ENCODE results near the gene IL6ST.

Gene IL6ST

GRCh38 chr5:55934720-55935119 lies 60.0 kb downstream of the IL6ST start:
- Histone ChIP-seq H3K27me3 (replicated peaks; ENCODE audit: control insufficient read depth, insufficient read depth, low read length, poor library complexity, severe bottlenecking) (no peaks in the 10 kb centered on the region), H3K36me3 (ENCODE audit: control insufficient read depth, insufficient read depth, low read length) (peaks cover 4% of the 10 kb centered on the region), H3K27ac (ENCODE audit: insufficient read depth, low read length, poor library complexity, severe bottlenecking) (no peak overlapping the region), H3K4me3 (ENCODE audit: insufficient read depth, low read depth, low read length, poor library complexity, severe bottlenecking) (no peak overlapping the region), H3K9me3 (ENCODE audit: control insufficient read depth, low read length) (no peaks in the 10 kb centered on the region), H3K4me1 (ENCODE audit: control insufficient read depth, insufficient read depth, low read length, poor library complexity, severe bottlenecking) (no peaks in the 10 kb centered on the region)
- DNase-seq, result no peak

GRCh38 chr5:55934115-55934613 lies 60.6 kb downstream of the IL6ST start:
- H3K9me3 ChIP-seq (ENCODE audit: control insufficient read depth, low read length), result no peaks in the 10 kb centered on the region

GRCh38 chr5:55933377-55934114 lies 61.2 kb downstream of the IL6ST start:
- no peak for DNase-seq
- H3K27me3 ChIP-seq (replicated peaks; ENCODE audit: control insufficient read depth, insufficient read depth, low read length, poor library complexity, severe bottlenecking), result no peaks in the 10 kb centered on the region
- no peaks in the 10 kb centered on the region for H3K4me1 ChIP-seq (ENCODE audit: control insufficient read depth, insufficient read depth, low read length, poor library complexity, severe bottlenecking)
- no peak overlapping the region for H3K4me3 ChIP-seq (ENCODE audit: insufficient read depth, low read depth, low read length, poor library complexity, severe bottlenecking)
- peaks cover 4% of the 10 kb centered on the region for H3K36me3 ChIP-seq (ENCODE audit: control insufficient read depth, insufficient read depth, low read length)
- H3K27ac ChIP-seq (ENCODE audit: insufficient read depth, low read length, poor library complexity, severe bottlenecking), result no peak overlapping the region
- no peaks in the 10 kb centered on the region for H3K9me3 ChIP-seq (ENCODE audit: control insufficient read depth, low read length)

More at GRCh38 chr5:55934115-55934613, 60.6 kb downstream of the IL6ST start:
- peaks cover 4% of the 10 kb centered on the region for H3K36me3 ChIP-seq (ENCODE audit: control insufficient read depth, insufficient read depth, low read length)
- DNase-seq, result no peak
- H3K4me3 ChIP-seq (ENCODE audit: insufficient read depth, low read depth, low read length, poor library complexity, severe bottlenecking), result no peak overlapping the region
- H3K4me1 ChIP-seq (ENCODE audit: control insufficient read depth, insufficient read depth, low read length, poor library complexity, severe bottlenecking), result no peaks in the 10 kb centered on the region
- no peak overlapping the region for H3K27ac ChIP-seq (ENCODE audit: insufficient read depth, low read length, poor library complexity, severe bottlenecking)
- H3K27me3 ChIP-seq (replicated peaks; ENCODE audit: control insufficient read depth, insufficient read depth, low read length, poor library complexity, severe bottlenecking), result no peaks in the 10 kb centered on the region

GRCh38 chr5:55932700-55933099 lies 62.1 kb downstream of the IL6ST start:
- H3K4me3 ChIP-seq (ENCODE audit: insufficient read depth, low read depth, low read length, poor library complexity, severe bottlenecking), result no peak overlapping the region
- no peaks in the 10 kb centered on the region for H3K4me1 ChIP-seq (ENCODE audit: control insufficient read depth, insufficient read depth, low read length, poor library complexity, severe bottlenecking)
- no peaks in the 10 kb centered on the region for H3K27me3 ChIP-seq (replicated peaks; ENCODE audit: control insufficient read depth, insufficient read depth, low read length, poor library complexity, severe bottlenecking)
- no peaks in the 10 kb centered on the region for H3K9me3 ChIP-seq (ENCODE audit: control insufficient read depth, low read length)
- DNase-seq, result no peak
- peaks cover 4% of the 10 kb centered on the region for H3K36me3 ChIP-seq (ENCODE audit: control insufficient read depth, insufficient read depth, low read length)
- H3K27ac ChIP-seq (ENCODE audit: insufficient read depth, low read length, poor library complexity, severe bottlenecking), result no peak overlapping the region

GRCh38 chr5:55929020-55929799 lies 65.6 kb downstream of the IL6ST start:
- Histone ChIP-seq H3K4me3 (ENCODE audit: insufficient read depth, low read depth, low read length, poor library complexity, severe bottlenecking) (no peak overlapping the region), H3K9me3 (ENCODE audit: control insufficient read depth, low read length) (no peaks in the 10 kb centered on the region), H3K27me3 (replicated peaks; ENCODE audit: control insufficient read depth, insufficient read depth, low read length, poor library complexity, severe bottlenecking) (no peaks in the 10 kb centered on the region), H3K4me1 (ENCODE audit: control insufficient read depth, insufficient read depth, low read length, poor library complexity, severe bottlenecking) (no peaks in the 10 kb centered on the region), H3K27ac (ENCODE audit: insufficient read depth, low read length, poor library complexity, severe bottlenecking) (no peak overlapping the region), H3K36me3 (ENCODE audit: control insufficient read depth, insufficient read depth, low read length) (no peaks in the 10 kb centered on the region)
- DNase-seq, result no peak

GRCh38 chr5:55927861-55928655 lies 66.7 kb downstream of the IL6ST start:
- H3K9me3 ChIP-seq (ENCODE audit: control insufficient read depth, low read length), result no peaks in the 10 kb centered on the region
- no peaks in the 10 kb centered on the region for H3K27me3 ChIP-seq (replicated peaks; ENCODE audit: control insufficient read depth, insufficient read depth, low read length, poor library complexity, severe bottlenecking)
- no peaks in the 10 kb centered on the region for H3K36me3 ChIP-seq (ENCODE audit: control insufficient read depth, insufficient read depth, low read length)
- H3K27ac ChIP-seq (ENCODE audit: insufficient read depth, low read length, poor library complexity, severe bottlenecking), result no peak overlapping the region
- no peak overlapping the region for H3K4me3 ChIP-seq (ENCODE audit: insufficient read depth, low read depth, low read length, poor library complexity, severe bottlenecking)
- no peak for DNase-seq
- H3K4me1 ChIP-seq (ENCODE audit: control insufficient read depth, insufficient read depth, low read length, poor library complexity, severe bottlenecking), result no peaks in the 10 kb centered on the region

- no peaks in the 10 kb centered on the region for H3K9me3 ChIP-seq (ENCODE audit: control insufficient read depth, low read length)
- H3K27ac ChIP-seq (ENCODE audit: insufficient read depth, low read length, poor library complexity, severe bottlenecking), result no peak overlapping the region
- H3K27me3 ChIP-seq (replicated peaks; ENCODE audit: control insufficient read depth, insufficient read depth, low read length, poor library complexity, severe bottlenecking), result no peaks in the 10 kb centered on the region
- no peak for DNase-seq
- H3K4me1 ChIP-seq (ENCODE audit: control insufficient read depth, insufficient read depth, low read length, poor library complexity, severe bottlenecking), result peaks cover 4% of the 10 kb centered on the region
- no peaks in the 10 kb centered on the region for H3K36me3 ChIP-seq (ENCODE audit: control insufficient read depth, insufficient read depth, low read length)
- no peak overlapping the region for H3K4me3 ChIP-seq (ENCODE audit: insufficient read depth, low read depth, low read length, poor library complexity, severe bottlenecking)
These were observed 68.3 kb downstream of the IL6ST start for GRCh38 chr5:55926476-55926875.

- Histone ChIP-seq H3K27me3 (replicated peaks; ENCODE audit: control insufficient read depth, insufficient read depth, low read length, poor library complexity, severe bottlenecking) (no peaks in the 10 kb centered on the region), H3K36me3 (ENCODE audit: control insufficient read depth, insufficient read depth, low read length) (no peaks in the 10 kb centered on the region), H3K27ac (ENCODE audit: insufficient read depth, low read length, poor library complexity, severe bottlenecking) (no peak overlapping the region), H3K4me3 (ENCODE audit: insufficient read depth, low read depth, low read length, poor library complexity, severe bottlenecking) (no peak overlapping the region), H3K4me1 (ENCODE audit: control insufficient read depth, insufficient read depth, low read length, poor library complexity, severe bottlenecking) (peaks cover 4% of the 10 kb centered on the region), H3K9me3 (ENCODE audit: control insufficient read depth, low read length) (no peaks in the 10 kb centered on the region)
- no peak for DNase-seq
These were observed 69.1 kb downstream of the IL6ST start for GRCh38 chr5:55925712-55926111.

- H3K4me1 ChIP-seq (ENCODE audit: control insufficient read depth, insufficient read depth, low read length, poor library complexity, severe bottlenecking), result peaks cover 4% of the 10 kb centered on the region
- no peaks in the 10 kb centered on the region for H3K27me3 ChIP-seq (replicated peaks; ENCODE audit: control insufficient read depth, insufficient read depth, low read length, poor library complexity, severe bottlenecking)
- H3K9me3 ChIP-seq (ENCODE audit: control insufficient read depth, low read length), result no peaks in the 10 kb centered on the region
- no peaks in the 10 kb centered on the region for H3K36me3 ChIP-seq (ENCODE audit: control insufficient read depth, insufficient read depth, low read length)
- no peak overlapping the region for H3K4me3 ChIP-seq (ENCODE audit: insufficient read depth, low read depth, low read length, poor library complexity, severe bottlenecking)
- H3K27ac ChIP-seq (ENCODE audit: insufficient read depth, low read length, poor library complexity, severe bottlenecking), result no peak overlapping the region
- DNase-seq, result no peak
These were observed 69.6 kb downstream of the IL6ST start for GRCh38 chr5:55925181-55925580.
